ENCODE data around the gene ELMO1. TPM values are rescaled to one million over a fixed set of nuclear protein-coding genes. Genes with fewer than 3 reads are reported as not detected.

Gene ELMO1
- total and polyA plus RNA-seq, 2 of the 13 experiments (the other 11 are each of a cell fraction or from before 2014, with no cell fraction given): 0.11 to 0.17 TPM

GRCh38 chr7:37145682-37146081, 303.0 kb downstream of the ELMO1 start:
- H3K4me2 ChIP-seq (ENCODE audit: low read depth, low read length): no peak overlapping the region
- no peaks in the 10 kb centered on the region for H3K79me2 ChIP-seq (ENCODE audit: insufficient read depth, low read length)
- ChIA-PET POLR2A (interaction anchor here (0.8 kb wide), 1 partner anchor 174 kb away, joined by 3 read pairs; no protein-coding TSS in a partner anchor), CTCF (ENCODE audit: low intra/inter-chr PET ratio, low total read pairs) (no interaction called here)
- H2AFZ ChIP-seq (ENCODE audit: low read length): no peak overlapping the region
- H3K36me3 ChIP-seq (replicated peaks in 1 of 2; ENCODE audit: control insufficient read depth in 1 of 2, insufficient read depth in 2 of 2, low read length in 2 of 2): no peaks in the 10 kb centered on the region
- no peaks in the 10 kb centered on the region for H3K27me3 ChIP-seq (ENCODE audit: control insufficient read depth in 1 of 2, insufficient read depth in 2 of 2, low read length in 2 of 2)
- ATAC-seq: no peak
- no peak overlapping the region for H3K9ac ChIP-seq (ENCODE audit: insufficient read depth, low read depth, low read length)
- peaks cover 44% of the 10 kb centered on the region for H3K4me1 ChIP-seq (ENCODE audit: insufficient read depth, low read length)
- H3K9me3 ChIP-seq (ENCODE audit: low read length): no peaks in the 10 kb centered on the region
- in situ Hi-C loops (cut with HindIII; ENCODE audit: extremely low pct_ligation_motif_present, low pct_unique_long_range_greater_than_20kb): no loop called here
- WGBS (ENCODE audit: low lambda C conversion rate): 37% methylated on average over 2 of the region's 2 CpGs
- DNase-seq (ENCODE audit: low spot score): peak; percentile 14
- H3K4me3 ChIP-seq (replicated peaks in 1 of 3; ENCODE audit: insufficient read depth in 1 of 3, low read depth in 2 of 3, low read length in 3 of 3): no peak overlapping the region
- no peak for FAIRE-seq
- TF ChIP-seq BCL6 (CRISPR knock-in tag; IDR thresholded peaks at IDR 0.05) (peak; percentile 88), ZSCAN9 (CRISPR knock-in tag; IDR thresholded peaks at IDR 0.05; ENCODE audit: borderline replicate concordance) (no peak), SOX13 (IDR thresholded peaks at IDR 0.05) (no peak), SOX13 (CRISPR knock-in tag; conservative IDR thresholded peaks at IDR 0.05 in 1 of 2, IDR thresholded peaks at IDR 0.05 in 1 of 2) (0 out of 4 replicates have a peak, but pooled peaks of 1 of the 2 experiments have one; percentile 16), THRA (CRISPR knock-in tag; IDR thresholded peaks at IDR 0.05; ENCODE audit: borderline replicate concordance) (peak; percentile 60; the same call in 1 of the 2 replicates), SIX4 (CRISPR knock-in tag; IDR thresholded peaks at IDR 0.05) (no peak), EP300 (IDR thresholded peaks at IDR 0.05; ENCODE audit: low read depth in 2 of 2, low read length in 2 of 2) (0 out of 4 replicates have a peak, but pooled peaks of 1 of the 2 experiments have one; percentile 19), EP300 (CRISPR knock-in tag; IDR thresholded peaks at IDR 0.05; ENCODE audit: borderline replicate concordance) (no peak), NCOA2 (CRISPR knock-in tag; IDR thresholded peaks at IDR 0.05) (peak; percentile 36; the same call in 1 of the 2 replicates)
- no TSS peak for BruUV-seq (replicated peaks)
- no peaks in the 10 kb centered on the region for H4K20me1 ChIP-seq (ENCODE audit: insufficient read depth, low read length)
- H3K27ac ChIP-seq (ENCODE audit: extremely low read length, insufficient read depth, low read length): no peak overlapping the region
- intact Hi-C loops (cut with micrococcal nuclease; ENCODE audit: unreplicated experiment): no loop called here

Measured in HepG2 (cell line).